OCI-LY7 (cell line): ENCODE data around the gene GRIA4.

ENCODE experiments used
- CTCF ChIP-seq: fragments of 200-600 bp; sonication (generic); conservative IDR thresholded peaks from 2 replicates; pipeline ENCODE4 v1.5.1; 2014; ENCODE audit warnings: mild to moderate bottlenecking, antibody characterized with exemption, low read length, moderate library complexity, mixed read lengths
- EZH2phosphoT487 ChIP-seq: fragments of 200-600 bp; sonication (generic); IDR thresholded peaks from 2 replicates; pipeline ENCODE4 v1.6.1; 2018; ENCODE audit warnings: low read depth, borderline replicate concordance, mild to moderate bottlenecking, mixed run types, antibody characterized with exemption, low read length, moderate library complexity, mixed read lengths

GRCh38 chr11:105598371-105598770 is 11.5 kb upstream of the GRIA4 start:
- TF ChIP-seq CTCF (no peak), EZH2phosphoT487 (no peak)
